SK-N-MC (cell line): ENCODE results near the gene GRM2.

Experiments
- EZH2 ChIP-seq: fragments of 200-600 bp; sonication (generic); IDR thresholded peaks from one replicate; pipeline ENCODE4 v1.6.1; 2017; ENCODE audit warnings: antibody characterized with exemption
- POLR2AphosphoS5 ChIP-seq: IDR thresholded peaks from 2 replicates; pipeline ENCODE4 v1.6.1; 2012; ENCODE audit warnings: mild to moderate bottlenecking, low read depth, low read length, borderline replicate concordance

DNA sequence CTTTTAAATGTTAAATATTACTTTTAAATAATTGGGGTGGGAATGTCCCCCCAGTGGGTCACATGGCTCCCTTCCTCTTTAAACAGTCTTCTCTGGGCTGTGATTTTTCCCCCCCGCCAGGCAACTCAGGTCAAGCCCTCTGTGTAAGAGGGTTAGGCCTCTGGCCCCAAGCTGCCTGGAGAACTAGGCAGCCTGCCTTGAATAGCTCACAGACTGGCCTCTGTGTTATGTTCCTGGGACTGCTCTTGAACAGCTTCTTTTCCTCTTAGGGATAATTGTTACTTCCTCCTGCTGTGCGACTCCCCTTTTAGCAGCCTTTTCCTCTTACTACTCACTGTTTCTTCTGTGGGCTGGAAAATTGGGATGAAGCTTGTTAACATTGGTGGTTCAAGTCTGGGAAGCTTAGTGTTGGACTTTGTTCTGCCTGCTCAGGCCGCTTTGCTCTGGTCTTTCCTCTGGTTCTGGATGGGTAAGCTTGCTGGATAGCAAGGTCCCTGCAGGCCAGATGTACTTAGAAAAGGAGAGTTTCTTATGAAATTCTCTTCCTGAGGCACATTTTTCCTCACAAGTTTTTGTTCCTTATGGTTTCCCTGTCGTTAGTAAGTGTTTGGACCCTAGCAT, 33.6 kb upstream of the GRM2 start:
- TF ChIP-seq EZH2 (no peak), POLR2AphosphoS5 (no peak)
